CD4-positive, CD25-positive, alpha-beta regulatory T cell (primary cell): ENCODE results near the gene FBXL7. TPM values are rescaled to one million over a fixed set of nuclear protein-coding genes. Genes with fewer than 3 reads are reported as not detected.

ENCODE experiments used
- ATAC-seq, 2 donors: fragments of 150-1000 bp; cut with Tn5 transposase; one replicate each; pipeline ENCODE4 v1.10.0; 2021; ENCODE audit warnings: low read depth in 2 of 2, moderate number of reproducible peaks in 2 of 2, moderate library complexity in 1 of 2
- DNase-seq, 3 donors: peaks; one replicate each; pipeline versions ENCODE4 v3.0.0 to v3.0.0-alpha.2; 2012 to 2022; ENCODE audit warnings: mixed read lengths in 1 of 3
- H3K27ac ChIP-seq: one replicate; pipeline ENCODE4 v1.7.0; 2013; ENCODE audit warnings: mild to moderate bottlenecking, low read length; ENCODE audit not compliant: insufficient read depth, poor library complexity, severe bottlenecking
- H3K27me3 ChIP-seq: one replicate; pipeline ENCODE4 v1.7.0; 2013; ENCODE audit warnings: low read length; ENCODE audit not compliant: control insufficient read depth, insufficient read depth
- H3K36me3 ChIP-seq: one replicate; pipeline ENCODE4 v1.7.0; 2013; ENCODE audit warnings: mild to moderate bottlenecking, low read length, moderate library complexity; ENCODE audit not compliant: control insufficient read depth, insufficient read depth
- H3K4me1 ChIP-seq: 2 replicates; pipeline ENCODE4 v1.7.0; 2013; ENCODE audit warnings: mild to moderate bottlenecking, low read length; ENCODE audit not compliant: insufficient read depth, control insufficient read depth, poor library complexity, severe bottlenecking
- H3K4me3 ChIP-seq: one replicate; pipeline ENCODE4 v1.7.0; 2013; ENCODE audit warnings: low read depth, mild to moderate bottlenecking, low read length, moderate library complexity
- H3K9me3 ChIP-seq, 2 experiments: 1 replicate in 1 of 2; 2 replicates in 1 of 2; pipeline ENCODE4 v1.7.0; 2013; ENCODE audit warnings: low read length in 2 of 2, mild to moderate bottlenecking in 1 of 2, moderate library complexity in 1 of 2; ENCODE audit not compliant: control insufficient read depth in 2 of 2
- H3K27ac Mint-ChIP-seq, 3 donors: one replicate each; pipeline ENCODE4 v1.8.0; 2020 to 2022; ENCODE audit warnings: mild to moderate bottlenecking in 3 of 3, mixed read lengths in 3 of 3, moderate library complexity in 2 of 3
- H3K27me3 Mint-ChIP-seq: one replicate; pipeline ENCODE4 v1.8.0; 2022; ENCODE audit warnings: mild to moderate bottlenecking, mixed read lengths
- H3K36me3 Mint-ChIP-seq: one replicate; pipeline ENCODE4 v1.8.0; 2020; ENCODE audit warnings: mixed read lengths
- H3K4me1 Mint-ChIP-seq, 4 donors: one replicate each; pipeline ENCODE4 v1.8.0; 2020 to 2022; ENCODE audit warnings: mixed read lengths in 4 of 4, mild to moderate bottlenecking in 1 of 4
- H3K4me3 Mint-ChIP-seq, 4 donors: one replicate each; pipeline ENCODE4 v1.8.0; 2020 to 2022; ENCODE audit warnings: mild to moderate bottlenecking in 4 of 4, mixed read lengths in 4 of 4, moderate library complexity in 3 of 4
- H3K9me3 Mint-ChIP-seq, 7 donors: one replicate each; pipeline ENCODE4 v1.8.0; 2020 to 2022; ENCODE audit warnings: mixed read lengths in 7 of 7, mild to moderate bottlenecking in 3 of 7, moderate library complexity in 2 of 7
- polyA plus RNA-seq, 4 donors: library from polyadenylated mRNA; unstranded; fragments of 300-500 nt; fragmentation: Illumina TruSeq; gene quantifications; one replicate each; pipeline ENCODE4 v1.2.3, GENCODE V29; 2021
- total RNA-seq: library from RNA; stranded (reverse); gene quantifications from one replicate; pipeline ENCODE4 v1.2.3, GENCODE V29; 2022

The FBXL7 gene
- total and polyA plus RNA-seq, 5 donors from 2014 or later = not detected

DNA sequence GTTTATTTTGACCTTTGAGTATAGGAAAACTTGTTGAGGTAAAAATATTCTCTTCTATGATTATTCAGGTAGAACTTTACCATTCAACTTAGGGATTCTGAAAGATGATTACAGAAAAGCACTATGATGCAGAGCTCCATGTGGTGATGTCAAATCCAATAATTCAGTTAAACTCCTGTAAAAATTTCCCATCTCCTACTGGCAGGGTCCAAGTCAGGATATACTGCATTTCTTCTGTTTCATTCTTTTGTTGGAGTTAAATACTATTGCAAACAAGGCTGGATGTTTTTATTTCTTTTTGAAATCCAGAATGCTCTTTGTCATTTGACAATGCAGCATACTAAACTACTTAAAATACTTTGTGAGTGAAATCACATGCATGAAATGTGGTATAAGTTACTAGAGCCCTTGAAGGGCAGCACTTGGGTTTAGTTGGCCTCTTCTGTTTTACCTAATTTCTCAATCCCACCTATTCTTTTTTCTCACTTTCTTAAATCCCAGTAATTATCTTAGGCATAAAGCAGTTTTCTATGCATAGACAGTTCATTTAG, 204.5 kb downstream of the FBXL7 start:
- Histone ChIP-seq H3K4me3 (no peak overlapping the region), H3K4me1 (no peaks in the 10 kb centered on the region), H3K27ac (no peak overlapping the region), H3K36me3 (no peaks in the 10 kb centered on the region), H3K9me3 (no peaks in the 10 kb centered on the region), H3K27me3 (no peaks in the 10 kb centered on the region)
- DNase-seq (no peak), ATAC-seq (no peak)
- no peak overlapping the region for H3K4me3 Mint-ChIP-seq
- no peaks in the 10 kb centered on the region for H3K27me3 Mint-ChIP-seq
- H3K4me1 Mint-ChIP-seq = no peaks in the 10 kb centered on the region
- peaks cover 0 to 12% (median 2%) of the 10 kb centered on the region in 7 donors for H3K9me3 Mint-ChIP-seq
- H3K36me3 Mint-ChIP-seq = no peaks in the 10 kb centered on the region
- no peak overlapping the region for H3K27ac Mint-ChIP-seq

DNA sequence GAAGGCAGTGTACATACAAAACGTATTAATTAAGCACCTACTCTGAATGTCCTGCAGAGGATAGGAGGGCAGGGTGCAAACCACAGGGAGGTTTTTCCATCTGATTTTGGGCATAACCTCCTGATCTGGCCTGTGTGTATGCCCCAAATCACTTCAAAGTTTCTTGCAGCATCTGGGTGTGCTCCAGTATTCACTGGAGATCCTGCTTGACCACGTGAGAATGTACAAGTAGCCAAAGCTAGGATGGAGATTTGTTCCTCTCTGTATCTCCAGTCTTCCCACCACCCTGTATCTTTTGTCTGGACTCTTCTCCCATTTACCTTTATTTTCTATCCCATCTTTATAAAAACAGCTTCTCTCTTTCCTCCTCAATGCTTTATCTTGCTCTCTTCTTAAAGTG, 207.7 kb downstream of the FBXL7 start:
- H3K36me3 Mint-ChIP-seq = no peaks in the 10 kb centered on the region
- H3K27ac ChIP-seq = no peak overlapping the region
- no peaks in the 10 kb centered on the region for H3K36me3 ChIP-seq
- no peak overlapping the region for H3K4me3 ChIP-seq
- no peaks in the 10 kb centered on the region for H3K4me1 Mint-ChIP-seq
- H3K4me3 Mint-ChIP-seq = no peak overlapping the region
- H3K4me1 ChIP-seq = no peaks in the 10 kb centered on the region
- H3K27ac Mint-ChIP-seq = no peak overlapping the region
- peaks cover 6% of the 10 kb centered on the region for H3K27me3 Mint-ChIP-seq
- H3K9me3 Mint-ChIP-seq = peaks cover 1 to 15% (median 4%) of the 10 kb centered on the region in 7 donors
- H3K27me3 ChIP-seq = no peaks in the 10 kb centered on the region
- H3K9me3 ChIP-seq = no peaks in the 10 kb centered on the region
- ATAC-seq = no peak
- no peak for DNase-seq

DNA sequence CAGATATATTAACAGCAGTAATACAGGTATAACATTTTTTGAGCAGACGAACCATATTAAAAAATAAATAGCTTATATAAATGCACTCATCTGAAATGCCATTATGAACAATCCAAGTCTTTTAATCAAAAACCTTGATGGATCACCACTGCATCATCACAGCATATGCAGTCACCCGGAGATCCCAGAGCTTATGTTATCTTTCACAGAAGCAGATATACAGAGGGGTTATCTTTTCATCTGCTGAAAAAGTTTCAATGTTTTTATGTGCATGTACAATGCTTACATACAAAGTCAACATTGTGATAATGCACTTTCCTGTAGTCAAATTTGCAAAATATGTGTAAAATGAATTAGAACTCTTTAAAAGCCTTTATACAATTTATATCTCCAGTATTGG, 211.9 kb downstream of the FBXL7 start:
- H3K4me1 ChIP-seq = no peaks in the 10 kb centered on the region
- no peaks in the 10 kb centered on the region for H3K36me3 Mint-ChIP-seq
- no peak for ATAC-seq
- no peaks in the 10 kb centered on the region for H3K4me1 Mint-ChIP-seq
- H3K4me3 Mint-ChIP-seq = no peak overlapping the region
- no peak overlapping the region for H3K4me3 ChIP-seq
- H3K27ac ChIP-seq = no peak overlapping the region
- H3K27ac Mint-ChIP-seq = no peak overlapping the region
- peaks cover 6% of the 10 kb centered on the region for H3K27me3 Mint-ChIP-seq
- peaks cover under 1 to 12% (median 4%) of the 10 kb centered on the region in 7 donors for H3K9me3 Mint-ChIP-seq
- H3K36me3 ChIP-seq = no peaks in the 10 kb centered on the region
- no peaks in the 10 kb centered on the region for H3K27me3 ChIP-seq
- no peak for DNase-seq
- no peaks in the 10 kb centered on the region for H3K9me3 ChIP-seq

DNA sequence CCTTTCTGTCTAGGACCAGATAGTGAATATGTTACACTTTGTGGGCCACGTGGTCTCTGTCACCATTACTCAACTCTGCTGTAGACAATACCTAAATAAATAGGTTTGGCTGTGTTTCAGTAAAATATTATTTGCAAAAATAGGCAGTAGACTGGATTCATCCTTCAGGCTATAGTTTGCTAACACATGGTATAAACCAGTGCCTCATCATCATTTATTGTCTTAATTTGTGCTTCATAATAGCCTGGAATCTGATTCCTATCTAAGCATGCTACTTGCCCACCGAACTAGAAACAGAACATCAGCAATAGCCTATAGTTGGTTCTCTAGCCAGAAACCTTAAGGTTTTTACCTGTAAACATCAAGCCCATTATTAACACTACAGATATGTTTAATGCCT, 215.6 kb downstream of the FBXL7 start:
- no peak for ATAC-seq
- peaks cover 0 to 12% (median 2%) of the 10 kb centered on the region in 7 donors for H3K9me3 Mint-ChIP-seq

DNA sequence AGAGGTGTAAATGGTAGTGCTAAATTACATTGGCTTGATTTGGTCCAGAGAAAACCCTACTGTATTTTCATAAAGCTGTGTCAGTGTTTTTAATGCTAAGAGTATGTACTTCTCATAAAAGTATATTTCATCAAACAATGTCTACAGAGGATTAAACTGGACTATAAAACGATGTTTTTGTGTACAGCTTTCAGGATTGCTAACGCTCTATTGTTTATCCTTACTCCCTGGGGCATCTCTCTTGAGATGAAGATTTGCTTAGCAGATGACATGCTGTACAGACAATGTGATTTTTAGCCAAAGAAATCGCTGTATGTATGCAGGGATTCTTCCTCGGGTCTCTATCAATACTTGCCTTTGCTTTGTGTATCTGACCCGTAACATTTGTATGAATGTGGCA, 216.0 kb downstream of the FBXL7 start:
- Mint-ChIP-seq H3K36me3 (no peaks in the 10 kb centered on the region), H3K9me3 (peaks cover 0 to 11% (median 2%) of the 10 kb centered on the region in 7 donors), H3K4me3 (no peak overlapping the region), H3K27ac (no peak overlapping the region), H3K4me1 (no peaks in the 10 kb centered on the region), H3K27me3 (no peaks in the 10 kb centered on the region)
- Histone ChIP-seq H3K4me3 (no peak overlapping the region), H3K36me3 (no peaks in the 10 kb centered on the region), H3K27ac (no peak overlapping the region), H3K4me1 (no peaks in the 10 kb centered on the region), H3K9me3 (no peaks in the 10 kb centered on the region), H3K27me3 (no peaks in the 10 kb centered on the region)
- ATAC-seq (no peak), DNase-seq (no peak)

More for the DNA sequence above, 215.6 kb downstream of the FBXL7 start:
- H3K27ac Mint-ChIP-seq = no peak overlapping the region
- H3K27me3 ChIP-seq = no peaks in the 10 kb centered on the region
- no peak overlapping the region for H3K27ac ChIP-seq
- no peaks in the 10 kb centered on the region for H3K9me3 ChIP-seq
- H3K4me1 ChIP-seq = no peaks in the 10 kb centered on the region
- no peaks in the 10 kb centered on the region for H3K36me3 ChIP-seq
- no peak overlapping the region for H3K4me3 ChIP-seq
- no peaks in the 10 kb centered on the region for H3K4me1 Mint-ChIP-seq
- DNase-seq = no peak
- no peak overlapping the region for H3K4me3 Mint-ChIP-seq
- no peaks in the 10 kb centered on the region for H3K27me3 Mint-ChIP-seq
- no peaks in the 10 kb centered on the region for H3K36me3 Mint-ChIP-seq

DNA sequence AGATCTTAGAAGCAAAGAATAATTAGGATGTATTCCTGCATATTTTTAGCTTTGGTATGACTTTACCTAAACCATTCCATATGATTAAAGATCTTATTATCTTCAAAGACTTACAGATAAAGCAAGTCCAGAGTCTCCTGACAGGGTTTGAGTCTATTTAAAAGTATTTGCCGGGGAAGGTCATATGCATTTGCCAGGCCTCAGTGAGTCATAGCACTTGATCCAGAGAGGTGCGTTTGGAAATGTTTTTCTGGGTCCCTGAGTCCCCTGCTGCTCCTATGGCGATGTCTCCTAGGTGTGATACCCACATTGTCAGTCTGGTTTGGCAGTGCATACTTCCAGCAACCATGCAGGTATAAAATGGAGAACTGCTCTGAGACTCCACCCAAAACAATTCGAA, 217.0 kb downstream of the FBXL7 start:
- Histone ChIP-seq H3K36me3 (no peaks in the 10 kb centered on the region), H3K27me3 (no peaks in the 10 kb centered on the region), H3K27ac (no peak overlapping the region), H3K4me1 (no peaks in the 10 kb centered on the region), H3K9me3 (no peaks in the 10 kb centered on the region), H3K4me3 (no peak overlapping the region)
- ATAC-seq = no peak
- H3K27ac Mint-ChIP-seq = no peak overlapping the region
- no peak for DNase-seq
- no peaks in the 10 kb centered on the region for H3K4me1 Mint-ChIP-seq
- no peaks in the 10 kb centered on the region for H3K36me3 Mint-ChIP-seq
- H3K4me3 Mint-ChIP-seq = no peak overlapping the region
- no peaks in the 10 kb centered on the region for H3K27me3 Mint-ChIP-seq
- H3K9me3 Mint-ChIP-seq = peaks cover 0 to 9% (median 1%) of the 10 kb centered on the region in 7 donors

DNA sequence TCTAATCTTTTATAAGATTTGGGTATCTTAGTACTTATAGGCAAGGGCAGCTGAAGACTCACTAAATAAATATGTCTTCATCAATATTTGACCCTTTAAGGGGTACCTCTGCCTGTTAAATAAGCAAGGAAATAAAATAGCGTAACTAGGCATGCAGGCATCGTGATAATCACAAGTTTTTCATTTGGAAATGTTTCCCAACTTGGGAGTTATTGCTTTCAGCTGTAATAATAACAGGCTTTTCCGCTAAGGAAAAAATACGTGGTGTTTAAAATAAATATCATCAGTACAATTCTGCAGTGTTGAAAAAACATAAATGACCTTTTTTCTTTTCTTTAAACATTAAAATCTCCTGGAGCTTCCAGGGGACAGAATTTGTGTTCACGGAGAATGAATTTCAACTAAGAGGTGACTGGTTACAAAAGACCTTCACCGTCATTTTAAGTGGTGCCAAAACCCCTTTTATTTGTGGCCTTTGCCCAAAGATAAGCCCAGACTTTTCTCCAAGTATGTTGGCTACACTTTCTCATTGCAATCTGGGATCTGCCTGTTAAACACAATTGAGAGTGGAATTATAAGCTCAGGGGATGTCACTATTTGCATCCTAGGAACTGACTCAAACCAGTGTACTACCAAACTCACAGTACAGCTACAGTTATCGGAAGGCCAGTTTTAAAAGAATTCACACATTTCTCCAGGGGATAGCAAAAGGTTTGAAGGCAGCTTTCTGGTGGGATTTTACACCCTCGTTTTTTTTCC, 218.6 kb downstream of the FBXL7 start:
- no peaks in the 10 kb centered on the region for H3K4me1 ChIP-seq
- Mint-ChIP-seq H3K4me1 (no peaks in the 10 kb centered on the region), H3K27me3 (no peaks in the 10 kb centered on the region)

DNA sequence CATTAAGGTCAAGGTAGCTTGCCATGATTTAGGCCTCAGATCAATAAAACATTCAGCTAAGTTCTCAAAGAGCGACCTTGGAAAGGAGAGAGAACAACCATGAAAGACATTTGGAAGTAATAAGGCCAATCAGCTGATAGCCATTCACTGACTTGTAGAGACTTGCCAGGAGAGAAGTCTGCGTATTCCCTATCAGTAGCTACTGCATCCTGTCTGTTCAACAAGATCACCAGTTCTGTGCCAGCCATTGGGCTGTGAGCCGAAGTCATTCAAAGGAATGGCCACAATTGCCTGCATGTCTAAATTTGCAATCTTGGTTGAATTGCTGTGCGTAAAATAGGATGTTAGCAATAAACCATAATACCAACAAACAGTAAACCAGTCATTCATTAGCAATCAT, 219.8 kb downstream of the FBXL7 start:
- Mint-ChIP-seq H3K27ac (no peak overlapping the region), H3K9me3 (peaks cover 0 to 2% (median 0%) of the 10 kb centered on the region in 7 donors), H3K4me1 (no peaks in the 10 kb centered on the region), H3K27me3 (no peaks in the 10 kb centered on the region), H3K36me3 (no peaks in the 10 kb centered on the region), H3K4me3 (no peak overlapping the region)
- no peak for ATAC-seq
- Histone ChIP-seq H3K9me3 (no peaks in the 10 kb centered on the region), H3K36me3 (no peaks in the 10 kb centered on the region), H3K27me3 (no peaks in the 10 kb centered on the region), H3K4me3 (no peak overlapping the region), H3K4me1 (no peaks in the 10 kb centered on the region), H3K27ac (no peak overlapping the region)
- DNase-seq = no peak

More for the DNA sequence above, 218.6 kb downstream of the FBXL7 start:
- peaks cover 0 to 8% (median 1%) of the 10 kb centered on the region in 7 donors for H3K9me3 Mint-ChIP-seq
- Histone ChIP-seq H3K9me3 (no peaks in the 10 kb centered on the region), H3K27me3 (no peaks in the 10 kb centered on the region), H3K27ac (no peak overlapping the region), H3K36me3 (no peaks in the 10 kb centered on the region), H3K4me3 (no peak overlapping the region)
- H3K36me3 Mint-ChIP-seq = no peaks in the 10 kb centered on the region
- H3K4me3 Mint-ChIP-seq = no peak overlapping the region
- no peak for DNase-seq
- ATAC-seq = no peak
- no peak overlapping the region for H3K27ac Mint-ChIP-seq
